Smooth muscle cell (in vitro differentiated cells): Measurements from ENCODE around the gene TPR. TPM values are rescaled to one million over a fixed set of nuclear protein-coding genes. Genes with fewer than 3 reads are reported as not detected.

Experiments
- DNase-seq: peaks from one replicate; lab custom pipeline; 2025; ENCODE audit not compliant: unreplicated experiment; lab: John Stamatoyannopoulos, UW
- H2AFZ ChIP-seq: fragments of 200-600 bp; sonication (generic); 2 replicates; pipeline ENCODE4 v1.6.0; 2016; ENCODE audit warnings: antibody characterized with exemption, low read depth, mild to moderate bottlenecking
- H3F3A ChIP-seq: fragments of 200-600 bp; sonication (generic); 2 replicates; pipeline ENCODE4 v1.6.0; 2017; ENCODE audit warnings: antibody characterized with exemption, low read depth
- H3K27ac ChIP-seq: fragments of 200-600 bp; sonication (generic); 2 replicates; pipeline ENCODE4 v1.5.1; 2016; ENCODE audit warnings: low read depth, mild to moderate bottlenecking
- H3K27me3 ChIP-seq: fragments of 200-600 bp; sonication (generic); 2 replicates; pipeline ENCODE4 v1.6.1; 2016; ENCODE audit warnings: low read depth, mild to moderate bottlenecking
- H3K36me3 ChIP-seq: fragments of 200-600 bp; sonication (generic); 2 replicates; pipeline ENCODE4 v1.5.1; 2016; ENCODE audit warnings: low read depth
- H3K4me1 ChIP-seq: fragments of 200-600 bp; sonication (generic); 2 replicates; pipeline ENCODE4 v1.5.1; 2016; ENCODE audit warnings: low read depth
- H3K4me2 ChIP-seq: fragments of 200-600 bp; sonication (generic); 2 replicates; pipeline ENCODE4 v1.6.0; 2016; ENCODE audit warnings: mild to moderate bottlenecking
- H3K4me3 ChIP-seq: fragments of 200-600 bp; sonication (generic); 2 replicates; pipeline ENCODE4 v1.5.1; 2016; ENCODE audit warnings: mild to moderate bottlenecking
- H3K79me2 ChIP-seq: fragments of 200-600 bp; sonication (generic); 2 replicates; pipeline ENCODE4 v1.6.0; 2016; ENCODE audit warnings: low read depth, mild to moderate bottlenecking
- H3K9ac ChIP-seq: fragments of 200-600 bp; sonication (generic); 2 replicates; pipeline ENCODE4 v1.6.0; 2016; ENCODE audit warnings: low read depth
- H3K9me3 ChIP-seq: fragments of 200-600 bp; sonication (generic); replicated peaks from 2 replicates; pipeline ENCODE4 v1.5.1; 2016; ENCODE audit warnings: low read depth
- H4K20me1 ChIP-seq: fragments of 200-600 bp; sonication (generic); 2 replicates; pipeline ENCODE4 v1.6.0; 2016; ENCODE audit warnings: low read depth
- CTCF ChIP-seq: fragments of 200-600 bp; sonication (generic); IDR thresholded peaks from 2 replicates; pipeline ENCODE4 v1.5.1; 2017; ENCODE audit warnings: borderline replicate concordance, mild to moderate bottlenecking, antibody characterized with exemption; ENCODE audit not compliant: insufficient read depth, poor library complexity, severe bottlenecking
- WGBS: methylation state at CpG from one replicate; pipeline ENCODE4 v1.1.7; 2016; ENCODE audit warnings: low lambda C conversion rate; 5-methylcytosine and 5-hydroxymethylcytosine counted together
- polyA plus RNA-seq: library from polyadenylated mRNA; unstranded; fragments of >200 nt; fragmentation: Nextera tagmentation; extraction: Ambion mirVana; gene quantifications from 2 replicates; pipeline ENCODE4 v1.2.1, GENCODE V29; 2016
- total RNA-seq: library from RNA; depleted of rRNA; stranded (reverse); fragments of >200 nt; gene quantifications from 2 replicates; pipeline ENCODE4 v1.2.3, GENCODE V29; 2014

Gene TPR
- total and polyA plus RNA-seq, 2 experiments from 2014 or later: 43.9 to 61.8 TPM

- Histone ChIP-seq H4K20me1 (no peaks in the 10 kb centered on the region), H3K4me1 (no peaks in the 10 kb centered on the region), H3K9ac (no peak overlapping the region), H3K36me3 (no peaks in the 10 kb centered on the region), H3K9me3 (no peaks in the 10 kb centered on the region), H3K27ac (no peak overlapping the region), H2AFZ (no peak overlapping the region), H3K27me3 (no peaks in the 10 kb centered on the region), H3K79me2 (no peaks in the 10 kb centered on the region), H3K4me3 (no peak overlapping the region), H3K4me2 (no peak overlapping the region), H3F3A (no peaks in the 10 kb centered on the region)
- no peak for DNase-seq
- no peak for TF ChIP-seq CTCF
- WGBS: 90% methylated on average over 7 of the region's 7 CpGs
These were observed 88.3 kb downstream of the TPR start for GRCh38 chr1:186286615-186287315.

GRCh38 chr1:186283374-186283773 lies 91.7 kb downstream of the TPR start:
- WGBS: 21% methylated on average over 3 of the region's 3 CpGs
- Histone ChIP-seq H3K4me1 (no peaks in the 10 kb centered on the region), H3K9me3 (no peaks in the 10 kb centered on the region), H4K20me1 (no peaks in the 10 kb centered on the region), H3K27me3 (no peaks in the 10 kb centered on the region), H3K4me3 (no peak overlapping the region), H3K79me2 (no peaks in the 10 kb centered on the region), H3K9ac (no peak overlapping the region), H3F3A (no peaks in the 10 kb centered on the region), H3K4me2 (no peak overlapping the region), H3K36me3 (no peaks in the 10 kb centered on the region), H3K27ac (no peak overlapping the region), H2AFZ (no peak overlapping the region)
- no peak for DNase-seq
- no peak for TF ChIP-seq CTCF

- H3K79me2 ChIP-seq: no peaks in the 10 kb centered on the region
- no peak for DNase-seq
- no peaks in the 10 kb centered on the region for H3F3A ChIP-seq
- no peaks in the 10 kb centered on the region for H3K4me1 ChIP-seq
- H4K20me1 ChIP-seq: no peaks in the 10 kb centered on the region
- H3K9ac ChIP-seq: no peak overlapping the region
- no peaks in the 10 kb centered on the region for H3K27me3 ChIP-seq
- no peak for TF ChIP-seq CTCF
- H3K4me2 ChIP-seq: no peak overlapping the region
- no peak overlapping the region for H2AFZ ChIP-seq
- H3K9me3 ChIP-seq: no peaks in the 10 kb centered on the region
- H3K36me3 ChIP-seq: no peaks in the 10 kb centered on the region
- H3K4me3 ChIP-seq: no peak overlapping the region
- H3K27ac ChIP-seq: no peak overlapping the region
- WGBS: 78% methylated on average over 8 of the region's 8 CpGs
These were observed 92.6 kb downstream of the TPR start for GRCh38 chr1:186282466-186282865.

DNA sequence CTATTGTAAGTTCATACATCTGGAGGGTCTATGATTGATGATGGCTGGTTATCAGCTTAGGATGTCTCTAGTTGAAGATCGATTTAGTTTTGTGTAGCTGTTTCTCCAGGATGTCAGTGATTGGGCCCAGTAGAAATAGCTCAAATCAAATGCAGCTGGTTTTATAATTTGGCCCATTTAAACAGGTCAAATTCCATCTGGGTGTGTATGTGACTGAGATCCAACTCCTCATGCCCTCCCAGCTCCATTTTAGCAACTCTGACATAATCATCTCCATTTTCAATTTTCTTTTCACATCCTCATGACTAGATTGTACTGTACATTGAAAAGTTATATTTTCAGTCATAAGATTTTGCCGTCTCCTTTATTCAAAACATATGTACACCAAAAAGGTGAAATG lies 99.2 kb downstream of the TPR start:
- Histone ChIP-seq H3K79me2 (no peaks in the 10 kb centered on the region), H3K27ac (no peak overlapping the region), H3K9ac (no peak overlapping the region), H3K27me3 (no peaks in the 10 kb centered on the region), H4K20me1 (no peaks in the 10 kb centered on the region), H3K4me3 (no peak overlapping the region), H3K36me3 (no peaks in the 10 kb centered on the region), H2AFZ (no peak overlapping the region), H3K4me2 (no peak overlapping the region), H3F3A (no peaks in the 10 kb centered on the region), H3K9me3 (no peaks in the 10 kb centered on the region), H3K4me1 (no peaks in the 10 kb centered on the region)
- TF ChIP-seq CTCF: no peak
- DNase-seq: no peak
- 93% methylated on average over 2 of the region's 2 CpGs for WGBS
